SH-SY5Y (cell line): ENCODE results near the gene ANKRD60.

Source experiments
- GATA2 ChIP-seq: IDR thresholded peaks from 2 replicates; pipeline ENCODE4 v1.6.1; 2011; ENCODE audit warnings: mild to moderate bottlenecking, low read depth, low read length
- GATA3 ChIP-seq: IDR thresholded peaks from 2 replicates; pipeline ENCODE4 v1.6.1; 2011; ENCODE audit warnings: low read depth, mild to moderate bottlenecking, low read length, moderate library complexity

GRCh38 chr20:58241766-58242465, 13.5 kb upstream of the ANKRD60 start:
- TF ChIP-seq GATA2 (no peak), GATA3 (no peak)
